DND-41 (cell line): Measurements from ENCODE around the gene CDH23.

ENCODE experiments used
- ATAC-seq: fragments of 200-7000 bp; cut with Tn5 transposase; 3 replicates; pipeline ENCODE4 v1.9.1; 2021; ENCODE audit warnings: low read depth; ENCODE audit not compliant: insufficient read depth
- DNase-seq: peaks from one replicate; pipeline ENCODE4 v3.0.0-alpha.2; 2020
- H2AFZ ChIP-seq: 2 replicates; pipeline ENCODE4 v1.6.0; 2012; ENCODE audit warnings: low read depth, low read length
- H3K27ac ChIP-seq: 2 replicates; pipeline ENCODE4 v1.5.1; 2012; ENCODE audit warnings: low read length, inconsistent platforms
- H3K27me3 ChIP-seq: fragments of 200-600 bp; sonication (generic); 2 replicates; pipeline ENCODE4 v1.6.0; 2012; ENCODE audit warnings: low read length, mild to moderate bottlenecking, inconsistent platforms; ENCODE audit not compliant: insufficient read depth, poor library complexity
- H3K36me3 ChIP-seq: 2 replicates; pipeline ENCODE4 v1.5.1; 2012; ENCODE audit warnings: low read length, inconsistent platforms; ENCODE audit not compliant: insufficient read depth
- H3K4me1 ChIP-seq: 2 replicates; pipeline ENCODE4 v1.5.1; 2012; ENCODE audit warnings: mild to moderate bottlenecking, low read length; ENCODE audit not compliant: insufficient read depth
- H3K4me2 ChIP-seq: 2 replicates; pipeline ENCODE4 v1.6.0; 2012; ENCODE audit warnings: mild to moderate bottlenecking, moderate library complexity, low read length, inconsistent platforms; ENCODE audit not compliant: insufficient read depth
- H3K4me3 ChIP-seq, 2 experiments: fragments of 200-600 bp in 1 of 2; shearing (Covaris generic) in 1 of 2; 2 replicates each; pipeline ENCODE4 v1.5.1; 2012 to 2016; ENCODE audit warnings: inconsistent platforms in 2 of 2, low read length in 2 of 2, mild to moderate bottlenecking in 2 of 2, low read depth in 1 of 2, moderate library complexity in 1 of 2
- H3K79me2 ChIP-seq: 2 replicates; pipeline ENCODE4 v1.6.0; 2012; ENCODE audit warnings: low read length, inconsistent platforms; ENCODE audit not compliant: insufficient read depth
- H3K9ac ChIP-seq: 2 replicates; pipeline ENCODE4 v1.6.0; 2012; ENCODE audit warnings: low read depth, mild to moderate bottlenecking, inconsistent platforms, low read length, moderate library complexity
- H3K9me3 ChIP-seq: 2 replicates; pipeline ENCODE4 v1.5.1; 2012; ENCODE audit warnings: low read length, moderate library complexity, mild to moderate bottlenecking, inconsistent platforms; ENCODE audit not compliant: insufficient read depth, severe bottlenecking
- H4K20me1 ChIP-seq: 2 replicates; pipeline ENCODE4 v1.6.0; 2012; ENCODE audit warnings: low read length; ENCODE audit not compliant: insufficient read depth
- EZH2 ChIP-seq: IDR thresholded peaks from 3 replicates; pipeline ENCODE4 v1.6.1; 2012; ENCODE audit warnings: borderline replicate concordance, low read depth, mild to moderate bottlenecking, moderate library complexity, low read length, inconsistent platforms; ENCODE audit not compliant: severe bottlenecking
- TF ChIP-seq, protein P1 (sequence below): IDR thresholded peaks from 2 replicates; pipeline ENCODE4 v1.5.1; 2012; ENCODE audit warnings: borderline replicate concordance, low read length, moderate library complexity, mild to moderate bottlenecking; ENCODE audit not compliant: poor library complexity, severe bottlenecking; ENCODE audit errors: extremely low read depth

The CDH23 gene

DNA sequence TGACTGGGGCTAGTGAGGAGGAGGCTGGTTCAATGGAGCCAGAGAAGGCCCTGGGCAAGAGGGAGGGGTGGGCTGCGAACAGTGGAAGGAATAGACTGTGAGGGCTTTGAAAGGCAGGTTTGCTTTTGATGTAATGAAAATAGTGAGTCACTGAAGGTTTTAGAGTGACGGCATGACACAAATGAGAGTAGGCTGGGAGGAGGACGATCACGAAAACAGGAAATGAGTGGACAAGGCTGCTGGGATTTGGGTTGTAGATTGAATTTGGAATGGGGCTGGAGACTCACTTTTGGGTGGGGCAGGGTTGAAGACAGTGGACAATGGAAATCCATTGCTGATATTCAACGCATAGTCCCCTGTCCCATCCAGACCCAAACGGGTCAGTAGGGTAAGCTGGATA lies 139.6 kb downstream of the CDH23 start:
- H3K9ac ChIP-seq = no peak overlapping the region
- no peaks in the 10 kb centered on the region for H3K79me2 ChIP-seq
- no peak for ATAC-seq
- TF ChIP-seq, protein P1, sequence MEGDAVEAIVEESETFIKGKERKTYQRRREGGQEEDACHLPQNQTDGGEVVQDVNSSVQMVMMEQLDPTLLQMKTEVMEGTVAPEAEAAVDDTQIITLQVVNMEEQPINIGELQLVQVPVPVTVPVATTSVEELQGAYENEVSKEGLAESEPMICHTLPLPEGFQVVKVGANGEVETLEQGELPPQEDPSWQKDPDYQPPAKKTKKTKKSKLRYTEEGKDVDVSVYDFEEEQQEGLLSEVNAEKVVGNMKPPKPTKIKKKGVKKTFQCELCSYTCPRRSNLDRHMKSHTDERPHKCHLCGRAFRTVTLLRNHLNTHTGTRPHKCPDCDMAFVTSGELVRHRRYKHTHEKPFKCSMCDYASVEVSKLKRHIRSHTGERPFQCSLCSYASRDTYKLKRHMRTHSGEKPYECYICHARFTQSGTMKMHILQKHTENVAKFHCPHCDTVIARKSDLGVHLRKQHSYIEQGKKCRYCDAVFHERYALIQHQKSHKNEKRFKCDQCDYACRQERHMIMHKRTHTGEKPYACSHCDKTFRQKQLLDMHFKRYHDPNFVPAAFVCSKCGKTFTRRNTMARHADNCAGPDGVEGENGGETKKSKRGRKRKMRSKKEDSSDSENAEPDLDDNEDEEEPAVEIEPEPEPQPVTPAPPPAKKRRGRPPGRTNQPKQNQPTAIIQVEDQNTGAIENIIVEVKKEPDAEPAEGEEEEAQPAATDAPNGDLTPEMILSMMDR = no peak
- no peak for TF ChIP-seq EZH2
- no peak overlapping the region for H3K4me2 ChIP-seq
- no peaks in the 10 kb centered on the region for H3K9me3 ChIP-seq
- no peak overlapping the region for H2AFZ ChIP-seq
- peaks cover 5% of the 10 kb centered on the region; the same call in 1 of the 2 replicates for H4K20me1 ChIP-seq
- no peaks in the 10 kb centered on the region for H3K4me1 ChIP-seq
- H3K27ac ChIP-seq = no peak overlapping the region
- H3K36me3 ChIP-seq = no peaks in the 10 kb centered on the region
- no peak for DNase-seq
- H3K4me3 ChIP-seq = no peak overlapping the region
- peaks cover 25% of the 10 kb centered on the region for H3K27me3 ChIP-seq

- Histone ChIP-seq H3K9me3 (no peaks in the 10 kb centered on the region), H4K20me1 (peaks cover 5% of the 10 kb centered on the region; the same call in 1 of the 2 replicates), H3K27ac (no peak overlapping the region), H3K4me3 (no peak overlapping the region), H3K27me3 (peaks cover 26% of the 10 kb centered on the region), H3K79me2 (no peaks in the 10 kb centered on the region), H2AFZ (no peak overlapping the region), H3K36me3 (no peaks in the 10 kb centered on the region), H3K4me2 (no peak overlapping the region), H3K9ac (no peak overlapping the region), H3K4me1 (no peaks in the 10 kb centered on the region)
- DNase-seq (no peak), ATAC-seq (no peak)
- TF ChIP-seq EZH2 = no peak
- TF ChIP-seq, protein P1 = no peak
Measured at GRCh38 chr10:71537125-71537524, 140.4 kb downstream of the CDH23 start.

GRCh38 chr10:71537681-71538080 lies 141.0 kb downstream of the CDH23 start:
- TF ChIP-seq, protein P1 = no peak
- TF ChIP-seq EZH2 = no peak

More at GRCh38 chr10:71537681-71538080, 141.0 kb downstream of the CDH23 start:
- Histone ChIP-seq H3K9ac (no peak overlapping the region), H3K36me3 (no peaks in the 10 kb centered on the region), H3K27ac (no peak overlapping the region), H3K4me2 (no peak overlapping the region), H3K9me3 (no peaks in the 10 kb centered on the region), H2AFZ (no peak overlapping the region), H3K27me3 (peaks cover 26% of the 10 kb centered on the region), H4K20me1 (peaks cover 5% of the 10 kb centered on the region; the same call in 1 of the 2 replicates), H3K4me3 (no peak overlapping the region), H3K4me1 (no peaks in the 10 kb centered on the region), H3K79me2 (no peaks in the 10 kb centered on the region)
- ATAC-seq (no peak), DNase-seq (no peak)
